GM19043 (cell line): Measurements from ENCODE around the gene NMNAT3.

Experiments
- ATAC-seq: cut with Tn5 transposase; IDR thresholded peaks from one replicate; pipeline ENCODE4 v1.9.1; 2021; ENCODE audit warnings: low read depth; ENCODE audit not compliant: unreplicated experiment

Gene NMNAT3

DNA sequence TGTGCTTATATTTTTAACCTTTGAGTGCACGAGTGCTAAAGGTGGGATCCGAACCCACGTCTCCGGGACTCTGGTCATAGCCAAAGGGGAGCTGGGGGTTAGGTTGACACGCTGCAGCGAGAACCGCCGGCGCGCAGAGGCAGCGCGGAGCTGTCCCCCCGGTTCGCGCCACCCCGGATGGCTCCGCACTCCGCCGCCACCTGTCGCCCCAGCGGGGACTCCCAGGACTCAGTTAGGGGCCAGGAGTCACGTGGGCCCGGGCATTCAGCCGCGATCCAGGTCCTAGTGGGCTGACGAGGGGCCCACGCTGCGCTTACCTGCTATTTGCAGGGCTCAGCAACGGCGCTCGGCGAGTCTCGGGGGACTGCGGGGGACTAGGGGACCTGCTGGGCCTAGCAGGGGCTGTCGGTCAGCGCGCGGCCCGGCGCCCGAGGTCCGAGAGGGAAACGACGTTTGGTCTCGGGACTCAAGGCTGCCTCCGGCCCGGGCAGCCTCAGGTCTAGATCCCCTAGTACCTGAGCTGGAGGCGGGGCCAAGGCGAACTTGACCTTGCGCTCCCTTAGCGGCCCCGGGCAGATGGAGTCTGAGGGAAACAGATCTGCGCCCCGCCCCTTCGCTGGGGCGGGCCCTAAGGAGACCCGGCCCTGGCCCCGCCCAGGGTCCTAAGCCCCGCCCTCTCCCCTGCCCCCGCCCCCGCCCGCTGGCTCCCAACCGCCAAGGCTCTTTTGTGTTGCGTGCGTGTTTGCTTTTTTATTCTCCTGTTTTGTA, at the start of gene NMNAT3:
NMNAT3 (minus strand) TSS at position 585 of the 768 bp plus-strand sequence. CDS start 50,248 bp downstream, outside the sequence.
- ATAC-seq: peak; percentile 94

DNA sequence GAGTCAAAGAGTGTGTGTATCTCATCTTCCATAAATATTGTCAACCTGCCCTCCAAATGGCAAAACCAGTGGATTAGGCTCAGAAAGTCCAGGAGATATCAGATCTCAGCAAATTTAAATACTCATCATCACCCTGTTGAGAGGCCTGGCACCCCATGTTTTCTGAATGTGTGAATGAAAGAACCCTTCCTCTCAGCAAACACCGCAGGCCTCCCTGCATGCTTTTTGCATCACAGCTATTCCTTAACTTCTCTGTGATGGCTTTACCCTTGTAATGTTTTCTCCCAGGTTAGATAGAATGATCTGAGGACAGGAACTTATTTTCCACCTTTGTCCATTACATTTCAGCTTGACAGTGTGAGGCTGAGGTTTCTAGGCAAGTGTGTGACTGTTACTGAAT, 43.6 kb upstream of the NMNAT3 start:
- no peak for ATAC-seq

DNA sequence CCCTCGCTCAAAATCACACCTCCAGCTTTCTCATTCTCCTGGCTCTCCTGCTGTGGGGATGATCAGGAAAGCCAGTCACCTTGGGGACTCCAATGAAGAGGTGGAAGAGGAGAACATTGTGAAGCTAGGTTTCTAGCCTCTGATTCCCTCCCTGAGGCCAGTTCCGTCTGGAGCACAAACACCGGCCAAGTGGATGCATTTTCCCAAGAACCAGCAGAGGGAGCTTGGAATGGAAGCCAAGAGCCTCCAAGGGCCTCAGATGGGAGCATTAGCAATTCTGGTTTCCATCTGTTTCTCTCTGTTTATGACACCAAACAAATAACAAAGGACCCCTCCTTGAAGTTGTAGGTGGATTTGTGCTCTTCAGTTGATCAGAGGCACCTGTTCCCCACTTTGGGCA, 40.6 kb upstream of the NMNAT3 start:
- no peak for ATAC-seq

DNA sequence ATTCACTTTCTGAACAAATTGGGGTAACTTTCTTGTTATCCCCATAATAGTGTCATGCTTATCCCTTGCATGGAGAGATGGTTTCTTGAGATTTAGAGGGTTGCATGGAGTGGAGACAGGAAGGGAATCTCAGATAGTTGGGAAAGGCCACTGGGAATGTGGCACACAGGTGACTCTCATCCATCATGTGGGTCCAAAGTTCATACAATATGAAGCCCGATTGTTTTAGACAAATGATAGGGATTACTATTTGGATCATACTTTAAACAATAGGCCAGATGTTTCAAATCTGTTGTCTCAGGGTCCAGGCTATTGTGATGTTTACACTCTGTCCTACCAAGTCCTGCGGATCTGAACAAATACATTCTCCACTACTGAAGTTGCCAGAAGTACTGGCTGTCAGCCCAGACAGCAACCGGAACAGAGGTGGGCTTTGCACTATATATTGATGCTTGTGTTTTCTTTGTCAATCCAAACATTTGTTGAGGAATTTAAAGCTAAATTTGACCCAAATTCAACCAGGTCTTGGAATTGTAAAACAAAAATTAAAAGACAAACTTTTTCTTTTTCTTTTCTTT, 39.2 kb upstream of the NMNAT3 start:
- ATAC-seq: no peak

DNA sequence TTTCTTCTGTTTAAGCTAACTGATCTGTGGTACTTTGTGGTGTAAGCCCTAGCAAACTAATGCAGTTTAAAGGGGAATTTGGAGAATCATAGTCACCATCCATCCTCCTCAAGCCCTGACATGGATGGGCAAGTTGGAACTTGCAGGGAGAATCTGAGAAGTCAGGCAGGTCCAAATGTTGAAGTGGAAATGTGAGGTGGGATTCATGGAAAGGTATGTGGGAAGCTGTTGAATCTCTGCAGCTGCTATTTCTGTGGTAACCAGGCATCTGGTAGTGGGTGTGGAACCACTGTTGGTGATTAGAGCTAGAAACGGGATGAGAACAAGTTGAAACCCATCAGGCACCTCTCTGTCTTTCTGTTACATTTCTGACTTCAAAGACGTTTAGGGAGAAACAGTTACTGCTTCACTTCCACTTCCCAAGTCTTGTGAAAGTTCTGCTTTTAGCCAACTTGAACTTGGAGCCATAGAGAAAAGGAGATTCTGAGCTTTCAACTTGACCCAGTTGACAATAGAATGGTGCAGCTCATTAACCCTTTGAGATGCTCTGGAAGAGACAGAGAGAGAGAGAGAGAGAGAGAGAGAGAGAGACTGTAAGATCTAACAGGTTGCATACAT, 38.1 kb upstream of the NMNAT3 start:
- ATAC-seq: no peak

DNA sequence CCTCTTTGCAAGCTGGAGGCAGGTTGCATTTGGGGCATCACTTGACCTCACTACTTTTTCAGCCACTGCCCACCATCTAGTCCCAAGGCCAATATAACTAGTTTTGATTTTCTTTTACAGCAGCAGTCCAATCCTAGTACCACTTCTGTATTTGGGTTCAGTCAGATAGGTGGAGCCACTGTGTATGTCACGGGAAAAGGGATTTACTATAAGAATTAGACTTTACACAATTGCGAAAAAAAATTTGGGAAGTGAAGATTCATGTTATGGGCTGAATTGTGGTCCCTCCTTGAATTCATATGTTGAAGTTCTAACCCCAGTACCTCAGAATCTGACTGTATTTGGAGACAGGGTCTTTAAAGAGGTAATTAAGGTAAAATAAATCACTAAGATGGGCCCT, 37.4 kb upstream of the NMNAT3 start:
- no peak for ATAC-seq

DNA sequence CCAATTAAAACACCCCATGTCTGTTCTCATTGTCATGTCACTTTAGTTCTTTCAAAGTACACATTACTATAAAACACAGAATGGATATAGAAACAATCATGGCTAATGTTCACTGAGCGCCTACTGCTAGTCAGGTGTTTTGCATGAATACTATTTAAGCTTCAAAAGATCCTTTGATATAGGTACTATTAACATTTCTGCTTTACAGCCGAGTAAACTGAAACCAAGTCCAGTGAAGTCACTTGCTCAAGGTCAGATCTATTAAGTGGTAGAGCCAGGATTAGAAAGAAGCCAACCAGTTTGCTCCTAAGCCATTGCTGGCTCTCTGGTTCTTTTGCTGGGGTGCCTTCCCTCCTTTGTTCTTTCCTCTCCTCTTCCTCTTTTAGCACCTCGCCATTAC, 32.4 kb upstream of the NMNAT3 start:
- ATAC-seq: no peak

DNA sequence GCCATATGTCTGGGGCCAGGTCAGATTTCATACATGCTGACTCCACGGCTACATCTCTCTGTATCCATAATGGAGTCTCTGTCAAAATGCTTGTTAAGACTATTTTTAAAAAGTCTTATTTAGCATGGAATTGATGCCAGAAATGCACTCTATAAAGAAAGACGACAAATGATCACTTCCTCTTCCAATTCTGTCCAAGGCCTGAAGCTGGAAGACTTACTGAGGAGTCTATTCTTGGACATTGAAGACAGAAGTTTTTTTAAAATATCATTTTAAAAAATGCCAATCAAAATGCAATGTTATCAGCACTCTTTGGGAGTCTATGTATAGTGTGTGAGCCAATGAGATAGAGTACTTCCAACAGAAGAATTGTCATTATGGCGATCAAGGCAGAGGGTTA, 27.9 kb upstream of the NMNAT3 start:
- no peak for ATAC-seq

DNA sequence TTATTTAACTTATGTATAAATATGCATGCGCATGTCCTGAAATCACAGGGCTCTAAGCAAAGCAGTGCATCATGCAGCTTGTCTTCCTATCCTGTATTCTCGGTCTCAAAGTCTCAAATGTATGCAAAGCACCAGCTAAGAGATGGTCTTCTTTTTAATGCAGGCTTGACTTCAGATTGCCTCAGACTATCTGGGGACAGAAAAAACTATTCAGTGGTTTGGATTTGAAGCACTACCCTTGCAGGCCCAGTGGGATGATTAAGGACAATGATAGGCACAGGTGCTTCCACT, 18.5 kb upstream of the NMNAT3 start:
- ATAC-seq: no peak

DNA sequence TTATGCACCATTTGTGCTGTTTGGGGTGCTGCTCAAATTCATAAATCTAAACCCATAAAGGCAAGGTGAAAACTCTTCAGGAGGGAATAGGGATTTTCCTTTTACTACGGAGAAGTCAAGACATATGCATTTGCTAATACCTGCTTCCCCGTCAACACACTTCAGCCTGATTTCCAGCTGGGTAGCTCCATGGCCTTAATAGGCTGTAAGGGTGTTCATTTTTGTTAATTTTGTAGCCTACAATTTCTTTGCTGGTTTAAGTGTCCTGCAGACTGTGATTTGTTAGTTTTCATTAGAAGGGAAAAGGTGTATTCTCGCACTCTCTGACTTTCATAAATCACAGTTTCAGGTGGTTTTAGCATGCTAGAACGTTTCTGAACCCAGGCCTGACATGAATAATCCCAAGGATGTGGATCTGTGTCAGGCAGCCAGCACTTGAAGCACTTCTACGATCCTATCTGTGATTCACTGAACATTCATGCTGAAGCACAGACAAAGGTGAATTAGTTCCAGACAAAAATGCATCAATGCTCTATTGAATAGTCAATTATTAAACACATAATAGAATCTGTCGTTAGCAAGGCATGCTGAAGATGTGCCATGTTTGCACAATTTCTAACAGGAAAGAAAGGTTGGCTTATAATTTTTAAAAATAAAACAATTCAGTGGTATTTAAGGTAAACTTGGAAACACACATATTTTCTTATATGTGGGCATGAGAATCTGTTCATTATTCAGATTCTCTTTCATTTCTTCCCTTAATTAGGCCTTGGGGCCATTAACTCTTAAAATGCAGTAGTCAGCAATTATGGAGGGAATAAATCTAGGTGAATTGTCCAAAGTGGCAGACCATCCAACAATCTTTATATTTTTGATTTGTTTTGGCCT, 17.9 kb upstream of the NMNAT3 start:
- no peak for ATAC-seq

DNA sequence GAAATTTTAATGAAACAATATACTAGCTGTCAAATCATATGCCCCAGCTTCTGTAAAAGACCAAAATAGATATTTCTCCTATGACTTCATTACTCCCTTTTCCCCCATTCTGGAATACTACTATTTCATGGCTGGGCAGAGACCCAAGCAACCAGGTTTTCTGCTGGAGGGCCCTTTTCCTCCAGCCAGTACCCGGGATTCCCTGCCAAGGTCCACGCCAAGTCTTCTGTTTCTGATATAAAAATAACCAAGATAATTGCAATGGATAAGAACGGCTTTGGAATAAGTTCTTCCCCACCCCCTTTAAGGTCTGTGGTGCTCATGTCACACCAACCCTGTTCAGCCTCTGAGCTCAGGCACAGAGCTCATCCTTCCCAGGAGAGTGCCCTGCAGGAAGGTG, 17.2 kb upstream of the NMNAT3 start:
- no peak for ATAC-seq

DNA sequence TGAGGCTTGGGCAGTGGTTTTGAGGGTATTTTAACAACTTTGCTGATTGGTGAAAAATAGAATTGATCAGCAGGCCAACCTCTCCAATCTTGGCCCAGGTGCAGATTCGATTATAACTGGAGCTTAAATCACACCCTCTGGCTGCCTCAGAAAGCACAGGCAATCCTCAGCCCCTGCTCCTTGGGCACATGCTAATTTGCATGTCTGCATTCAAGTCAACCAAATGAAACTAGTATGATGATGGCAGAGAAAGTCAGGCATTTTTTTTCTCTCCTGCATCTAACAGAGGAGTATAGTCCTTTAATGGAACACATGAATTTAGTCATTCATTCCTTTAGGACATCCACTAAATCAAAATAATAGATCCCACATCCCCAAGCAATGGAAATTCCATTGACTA, 16.8 kb upstream of the NMNAT3 start:
- no peak for ATAC-seq

DNA sequence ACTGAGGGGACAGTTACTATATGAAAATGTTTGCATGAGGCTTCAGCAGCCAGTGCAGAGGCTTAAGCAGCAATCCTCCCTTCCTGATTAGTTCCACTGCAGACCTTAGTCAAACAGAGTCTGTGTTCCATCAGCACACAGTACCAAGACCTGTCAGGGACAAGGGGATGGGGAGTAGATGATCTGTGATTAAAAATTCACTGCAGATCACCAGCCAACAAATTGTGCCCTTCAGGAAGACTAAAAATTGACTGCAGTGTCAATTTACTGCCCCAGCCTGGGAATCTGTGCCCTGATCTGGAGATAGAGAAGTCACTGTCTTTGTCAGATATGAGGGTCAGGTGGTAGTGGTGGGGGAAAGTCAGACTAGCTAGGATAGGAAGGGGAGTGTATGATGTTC, 13.8 kb upstream of the NMNAT3 start:
- no peak for ATAC-seq

DNA sequence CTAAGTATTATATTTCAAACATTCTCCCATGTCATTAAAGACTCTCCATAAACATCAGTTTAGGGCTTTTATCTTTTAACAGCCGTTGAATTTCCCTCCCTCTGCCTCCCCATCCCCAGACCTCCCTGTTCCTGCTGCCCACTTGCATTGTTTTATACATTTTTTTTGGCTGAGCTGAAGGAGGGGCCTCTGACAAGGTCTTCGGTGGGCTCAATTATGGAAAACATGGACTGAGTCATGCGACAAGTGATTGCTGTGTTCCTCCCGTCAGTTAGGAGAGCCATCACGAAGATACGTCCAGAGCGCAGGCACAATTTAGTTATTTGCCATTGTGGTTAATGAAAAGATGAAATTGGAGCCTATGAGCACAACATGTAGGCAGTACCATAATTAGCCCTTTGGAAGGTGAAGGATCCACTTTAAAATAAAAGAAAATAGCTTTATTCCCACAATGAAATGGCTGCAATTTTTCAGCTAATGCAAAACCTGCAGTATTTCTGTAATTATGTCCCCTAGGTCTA, 12.0 kb upstream of the NMNAT3 start:
- no peak for ATAC-seq

DNA sequence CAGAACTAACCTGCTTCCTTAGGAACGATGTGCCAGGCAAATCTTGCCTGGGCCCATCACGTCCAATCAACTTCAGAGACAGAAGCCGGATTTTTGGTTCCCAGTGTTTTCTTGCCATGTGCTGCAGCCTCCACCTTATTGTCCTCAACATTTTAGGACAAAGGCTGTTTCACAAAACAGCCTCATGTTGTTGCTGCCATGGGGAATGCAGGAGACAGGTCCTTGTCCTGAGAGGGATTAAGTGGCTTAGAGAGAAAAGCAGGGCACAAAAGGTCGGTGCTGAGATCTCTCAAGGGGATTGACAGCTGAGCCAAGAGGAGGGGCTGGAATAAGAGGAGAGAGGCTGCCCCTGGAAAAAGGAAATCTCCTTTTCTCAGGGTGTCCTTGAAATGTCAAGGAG, 11.3 kb upstream of the NMNAT3 start:
- ATAC-seq: no peak

DNA sequence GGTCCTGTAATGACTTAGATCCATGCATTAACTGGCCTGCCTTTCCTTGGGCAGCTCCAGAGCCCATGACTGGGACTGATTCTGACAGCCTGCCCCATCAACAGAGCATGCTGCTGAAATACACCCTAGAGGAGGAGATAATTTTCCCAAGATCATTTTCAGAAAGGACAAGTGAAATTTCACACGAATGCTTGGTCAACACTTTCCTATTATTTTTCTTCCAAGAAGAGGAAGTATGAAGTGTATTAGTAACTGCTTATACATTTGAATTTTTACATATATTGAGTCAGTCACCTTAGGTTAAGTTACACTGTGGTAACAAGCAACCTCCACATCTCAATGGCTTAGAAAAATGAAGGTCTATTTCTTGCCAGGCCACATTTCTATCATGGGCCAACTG, 9.7 kb upstream of the NMNAT3 start:
- no peak for ATAC-seq

DNA sequence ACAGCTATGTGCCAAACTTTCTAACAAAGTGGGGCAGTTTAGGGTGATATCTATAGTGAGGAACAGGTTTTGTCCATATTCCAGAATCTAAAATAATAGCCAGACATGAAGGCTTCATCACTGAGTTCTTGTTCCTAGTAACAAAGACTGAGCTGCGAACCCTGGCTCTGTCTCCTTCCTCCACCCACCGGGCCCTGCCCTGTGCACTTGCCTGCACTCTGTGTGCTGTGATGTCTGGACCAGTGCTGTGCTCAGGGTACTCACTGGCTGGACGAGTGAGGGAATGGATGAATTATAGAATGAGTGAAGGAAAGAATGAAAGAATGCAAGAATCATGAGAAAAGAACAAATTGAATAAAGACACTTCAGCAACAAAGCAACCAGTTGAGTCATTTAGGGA, 8.9 kb upstream of the NMNAT3 start:
- no peak for ATAC-seq

DNA sequence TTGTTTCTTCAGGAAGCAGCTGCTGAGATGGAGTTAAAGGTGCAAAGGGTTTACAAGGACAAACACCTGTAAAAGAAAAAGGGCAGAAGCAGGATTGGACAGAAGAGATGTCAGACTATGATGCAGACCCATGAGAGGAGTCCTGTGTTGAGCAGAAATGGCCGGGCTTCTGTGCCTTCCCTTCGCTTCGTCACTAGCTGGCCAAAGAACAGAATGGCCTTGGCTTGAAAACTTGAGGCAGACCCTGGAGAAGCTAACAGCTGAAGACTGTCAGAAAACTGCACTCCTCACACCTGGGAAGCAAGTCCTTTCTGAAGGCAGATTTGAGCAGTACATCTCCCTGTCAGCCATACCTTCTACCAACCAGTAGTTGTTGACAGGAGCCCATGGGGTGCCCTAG, 8.4 kb upstream of the NMNAT3 start:
- no peak for ATAC-seq

DNA sequence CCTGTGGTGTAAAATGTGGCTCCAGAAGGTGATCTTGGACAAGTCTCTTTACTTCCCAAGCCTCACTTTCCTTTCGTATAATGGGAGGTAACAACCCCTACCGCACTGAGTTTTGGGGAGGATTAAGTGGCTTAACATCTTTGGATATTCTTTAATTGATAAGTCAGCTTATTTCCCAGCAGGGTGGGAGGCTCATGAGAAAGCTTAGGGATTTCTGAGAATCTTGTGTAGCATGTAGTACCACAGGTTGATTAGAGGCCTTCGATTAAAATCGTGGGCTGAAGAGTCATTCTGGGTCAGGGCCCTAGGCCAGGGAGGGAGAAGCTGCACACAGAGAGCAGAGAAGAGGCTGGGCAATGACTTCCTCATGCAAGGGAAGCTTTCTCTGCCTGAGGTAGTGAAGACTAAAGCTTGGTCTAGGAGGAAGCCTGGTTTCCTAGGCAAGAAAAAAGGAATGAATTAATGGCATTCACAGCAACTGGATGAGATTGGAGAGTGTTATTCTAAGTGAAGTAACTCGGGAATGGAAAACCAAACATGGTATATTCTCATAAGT, 1.5 kb upstream of the NMNAT3 start:
- no peak for ATAC-seq

DNA sequence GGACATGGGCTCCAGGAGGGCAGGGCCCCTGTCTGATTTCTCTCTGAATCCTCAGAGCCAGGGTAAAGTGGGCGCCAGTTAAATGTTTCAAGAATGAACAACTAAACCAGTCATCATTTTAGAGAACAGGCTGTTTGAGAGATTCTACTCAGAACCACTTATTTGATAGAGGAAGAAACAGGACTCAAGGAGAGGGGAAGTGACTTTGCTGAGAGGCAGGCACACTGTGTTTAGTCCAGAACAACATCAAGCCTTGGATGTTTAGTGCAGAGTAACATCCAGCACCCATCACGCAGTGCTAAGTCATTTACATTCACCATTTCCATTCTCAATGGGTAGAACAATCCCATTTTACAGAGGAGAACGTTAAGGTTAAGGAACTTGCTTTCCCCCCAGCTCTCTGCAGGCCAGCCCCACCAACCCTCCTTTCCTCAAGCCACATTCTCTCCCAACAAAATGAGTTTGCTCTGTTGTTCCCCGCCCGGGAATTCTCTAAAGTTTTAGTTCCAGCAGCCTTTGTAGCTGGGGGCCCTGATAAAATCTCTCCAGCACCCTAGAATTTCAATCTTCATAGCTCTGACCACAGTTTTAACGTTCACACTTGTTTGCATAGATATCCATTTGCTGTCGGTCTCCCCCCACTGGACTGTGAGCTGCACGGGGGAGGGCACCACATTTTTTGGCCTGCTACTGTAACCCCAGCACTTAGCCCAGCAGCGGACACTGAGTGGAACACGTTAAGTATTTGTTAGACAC, 962 bp downstream of the NMNAT3 start:
- peak; percentile 4 for ATAC-seq
